HL-60 (cell line): Measurements from ENCODE around the gene XYLT1.

Experiments
- CTCF ChIP-seq: IDR thresholded peaks from one replicate; pipeline ENCODE4 v1.5.1; 2011; ENCODE audit warnings: low read length, control low read depth, inconsistent platforms; ENCODE audit not compliant: insufficient read depth
- GABPA ChIP-seq: IDR thresholded peaks from 2 replicates; pipeline ENCODE4 v1.6.1; 2012; ENCODE audit warnings: low read depth
- POLR2AphosphoS5 ChIP-seq: IDR thresholded peaks from 2 replicates; pipeline ENCODE4 v1.6.1; 2012; ENCODE audit warnings: low read depth
- REST ChIP-seq: IDR thresholded peaks from 2 replicates; pipeline ENCODE4 v1.6.1; 2012; ENCODE audit warnings: low read depth; ENCODE audit not compliant: insufficient replicate concordance

- TF ChIP-seq CTCF (no peak), POLR2AphosphoS5 (no peak), GABPA (no peak), REST (no peak)
Measured at GRCh38 chr16:17431012-17431411, 39.7 kb downstream of the XYLT1 start.
